T-helper 1 cell treated with Interleukin-12 subunit alpha and Interleukin-12 subunit beta and Interleukin-4 antibody, amounts not matched to agents 30 μg/mL and 1 μg/mL, for 36 hours (primary cell): ENCODE results near the gene SLC22A17.
A peak's percentile ranks its signal among the peaks of the same experiment; 100 is the strongest.

Source experiments
- H3K27ac Mint-ChIP-seq: one replicate; pipeline ENCODE4 v1.8.0; 2021; ENCODE audit warnings: mild to moderate bottlenecking, mixed read lengths
- H3K27me3 Mint-ChIP-seq: one replicate; pipeline ENCODE4 v1.8.0; 2021; ENCODE audit warnings: low read depth, mixed read lengths
- H3K36me3 Mint-ChIP-seq: one replicate; pipeline ENCODE4 v1.8.0; 2021; ENCODE audit warnings: low read depth, mixed read lengths
- H3K4me1 Mint-ChIP-seq: one replicate; pipeline ENCODE4 v1.8.0; 2021; ENCODE audit warnings: low read depth, mixed read lengths
- H3K4me3 Mint-ChIP-seq: one replicate; pipeline ENCODE4 v1.8.0; 2021; ENCODE audit warnings: mild to moderate bottlenecking, moderate library complexity, mixed read lengths
- H3K9me3 Mint-ChIP-seq: one replicate; pipeline ENCODE4 v1.8.0; 2021; ENCODE audit warnings: mixed read lengths

The SLC22A17 gene

GRCh38 chr14:23322568-23323517 is 29.8 kb downstream of the SLC22A17 start:
- H3K27ac Mint-ChIP-seq: peak overlapping the region; percentile 82
- peaks cover 10% of the 10 kb centered on the region for H3K9me3 Mint-ChIP-seq
- H3K27me3 Mint-ChIP-seq: no peaks in the 10 kb centered on the region
- H3K36me3 Mint-ChIP-seq: peaks cover 38% of the 10 kb centered on the region
- peak overlapping the region; percentile 86 for H3K4me3 Mint-ChIP-seq
- H3K4me1 Mint-ChIP-seq: peaks cover 31% of the 10 kb centered on the region

GRCh38 chr14:23321572-23322547 is 30.8 kb downstream of the SLC22A17 start:
- Mint-ChIP-seq H3K4me3 (peak overlapping the region; percentile 86), H3K27me3 (no peaks in the 10 kb centered on the region), H3K9me3 (peaks cover 10% of the 10 kb centered on the region), H3K27ac (peak overlapping the region; percentile 82), H3K4me1 (peaks cover 30% of the 10 kb centered on the region), H3K36me3 (peaks cover 38% of the 10 kb centered on the region)

- Mint-ChIP-seq H3K27ac (peak within 1 kb of the TSS; percentile 97), H3K4me3 (peak within 1 kb of the TSS; percentile 86), H3K27me3 (no peaks in the 10 kb centered on the region), H3K9me3 (peaks cover 10% of the 10 kb centered on the region), H3K4me1 (peaks cover 30% of the 10 kb centered on the region), H3K36me3 (peaks cover 35% of the 10 kb centered on the region)
Measured at GRCh38 chr14:23320584-23321571, 31.8 kb downstream of the SLC22A17 start, which contains the start of gene PABPN1. TSS of gene PABPN1 (plus strand) at chr14:23321457. CDS start at chr14:23321470, 13 bp downstream.

- H3K27ac Mint-ChIP-seq: peak overlapping the region; percentile 97
Measured at GRCh38 chr14:23319746-23320583, 32.7 kb downstream of the SLC22A17 start.

GRCh38 chr14:23316300-23316699 is 36.4 kb downstream of the SLC22A17 start:
- Mint-ChIP-seq H3K4me1 (peaks cover 15% of the 10 kb centered on the region), H3K27me3 (peaks cover 7% of the 10 kb centered on the region), H3K4me3 (no peak overlapping the region), H3K9me3 (peaks cover 10% of the 10 kb centered on the region), H3K36me3 (peaks cover 10% of the 10 kb centered on the region), H3K27ac (no peak overlapping the region)

More at GRCh38 chr14:23319746-23320583, 32.7 kb downstream of the SLC22A17 start:
- H3K36me3 Mint-ChIP-seq: peaks cover 32% of the 10 kb centered on the region
- peak overlapping the region; percentile 85 for H3K4me3 Mint-ChIP-seq
- H3K27me3 Mint-ChIP-seq: no peaks in the 10 kb centered on the region
- peaks cover 10% of the 10 kb centered on the region for H3K9me3 Mint-ChIP-seq
- peaks cover 30% of the 10 kb centered on the region for H3K4me1 Mint-ChIP-seq

GRCh38 chr14:23310546-23310945 is 42.1 kb downstream of the SLC22A17 start:
- H3K27me3 Mint-ChIP-seq: peaks cover 14% of the 10 kb centered on the region
- no peak overlapping the region for H3K27ac Mint-ChIP-seq
- H3K4me1 Mint-ChIP-seq: peaks cover 16% of the 10 kb centered on the region
- H3K9me3 Mint-ChIP-seq: no peaks in the 10 kb centered on the region
- no peak overlapping the region for H3K4me3 Mint-ChIP-seq
- peaks cover 3% of the 10 kb centered on the region for H3K36me3 Mint-ChIP-seq

GRCh38 chr14:23308721-23309445 is 43.8 kb downstream of the SLC22A17 start:
- Mint-ChIP-seq H3K27ac (no peak overlapping the region), H3K27me3 (peaks cover 14% of the 10 kb centered on the region), H3K36me3 (peaks cover 3% of the 10 kb centered on the region), H3K4me3 (no peak overlapping the region), H3K4me1 (peaks cover 16% of the 10 kb centered on the region), H3K9me3 (no peaks in the 10 kb centered on the region)

- Mint-ChIP-seq H3K4me1 (peaks cover 19% of the 10 kb centered on the region), H3K4me3 (no peak overlapping the region), H3K27me3 (peaks cover 14% of the 10 kb centered on the region), H3K9me3 (no peaks in the 10 kb centered on the region), H3K27ac (no peak overlapping the region), H3K36me3 (peaks cover 3% of the 10 kb centered on the region)
Measured at GRCh38 chr14:23307687-23308644, 44.7 kb downstream of the SLC22A17 start.

- Mint-ChIP-seq H3K4me1 (peaks cover 21% of the 10 kb centered on the region), H3K36me3 (peaks cover 3% of the 10 kb centered on the region), H3K27me3 (peaks cover 8% of the 10 kb centered on the region)
Measured at GRCh38 chr14:23307146-23307530, 45.5 kb downstream of the SLC22A17 start.

GRCh38 chr14:23306412-23307145 is 46.1 kb downstream of the SLC22A17 start, which contains the start of gene BCL2L2:
TSS of gene BCL2L2 (plus strand) at chr14:23306833. CDS start at chr14:23307768, 935 bp downstream.
- Mint-ChIP-seq H3K27ac (peak within 1 kb of the TSS; percentile 47), H3K36me3 (peaks cover 3% of the 10 kb centered on the region), H3K4me3 (peak within 1 kb of the TSS; percentile 76), H3K27me3 (peaks cover 6% of the 10 kb centered on the region), H3K9me3 (no peaks in the 10 kb centered on the region), H3K4me1 (peaks cover 21% of the 10 kb centered on the region)

More at GRCh38 chr14:23307146-23307530, 45.5 kb downstream of the SLC22A17 start:
- H3K9me3 Mint-ChIP-seq: no peaks in the 10 kb centered on the region
- H3K4me3 Mint-ChIP-seq: peak overlapping the region; percentile 76
- peak overlapping the region; percentile 47 for H3K27ac Mint-ChIP-seq
